GM18517 (cell line): ENCODE measurements around the gene TMEM232.

ENCODE experiments used
- ATAC-seq: cut with Tn5 transposase; IDR thresholded peaks from one replicate; pipeline ENCODE4 v1.9.1; 2021; ENCODE audit warnings: mild to moderate bottlenecking, moderate library complexity; ENCODE audit not compliant: unreplicated experiment

TMEM232 gene

DNA sequence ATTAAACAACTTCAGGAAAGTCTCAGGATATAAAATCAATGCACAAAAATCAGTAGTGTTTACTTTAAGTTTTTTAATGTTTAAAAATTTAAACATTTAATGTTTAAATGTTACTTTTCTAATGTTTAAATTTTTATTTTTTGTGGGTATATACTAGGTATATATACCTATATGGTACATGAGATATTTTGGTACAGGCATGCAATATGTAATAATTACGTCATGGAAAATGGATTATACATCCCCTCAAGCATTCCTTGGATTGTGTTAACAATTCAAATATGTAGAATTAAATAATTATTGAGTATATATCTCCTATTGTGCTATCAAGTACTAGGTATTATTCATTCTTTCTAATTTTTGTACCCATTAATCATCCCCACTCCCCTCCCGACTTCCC lies 291.3 kb downstream of the TMEM232 start:
- ATAC-seq = no peak

DNA sequence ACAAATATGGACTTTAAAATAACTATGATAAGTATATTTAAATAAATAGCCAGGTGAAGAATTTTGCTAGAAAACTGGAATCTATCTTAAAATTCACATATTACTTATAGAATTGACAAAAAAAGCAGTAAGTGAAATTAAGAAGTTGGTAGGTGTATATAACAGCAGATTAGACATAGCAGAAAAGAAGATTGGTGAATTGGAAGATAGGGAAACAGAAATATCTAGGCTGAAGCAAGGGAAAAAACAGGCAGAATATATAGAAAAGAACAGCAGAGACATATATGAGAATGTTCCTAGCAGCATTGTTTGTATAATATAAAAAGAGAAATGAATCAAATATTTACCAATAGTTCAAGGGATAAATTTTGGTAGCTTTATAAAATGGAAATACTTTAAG lies 294.9 kb downstream of the TMEM232 start:
- no peak for ATAC-seq

DNA sequence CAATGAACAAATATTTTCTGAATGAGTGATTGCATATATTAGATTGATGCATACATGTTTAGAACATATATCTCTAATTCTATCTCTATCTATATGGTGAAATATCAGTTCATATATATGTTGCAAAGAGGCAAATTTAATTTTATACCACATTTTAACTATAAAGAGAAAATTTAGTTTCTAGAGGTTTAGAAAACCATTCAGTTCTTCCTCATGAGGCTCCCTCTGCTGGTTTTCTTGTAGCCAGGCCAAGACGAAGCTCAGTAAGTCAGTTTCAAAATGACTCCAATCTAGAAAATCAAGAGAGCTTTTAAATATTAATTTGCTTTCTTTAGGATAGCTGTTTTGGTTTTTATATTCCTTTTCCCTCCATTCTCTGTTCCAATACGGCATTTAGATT lies 312.1 kb downstream of the TMEM232 start:
- no peak for ATAC-seq

DNA sequence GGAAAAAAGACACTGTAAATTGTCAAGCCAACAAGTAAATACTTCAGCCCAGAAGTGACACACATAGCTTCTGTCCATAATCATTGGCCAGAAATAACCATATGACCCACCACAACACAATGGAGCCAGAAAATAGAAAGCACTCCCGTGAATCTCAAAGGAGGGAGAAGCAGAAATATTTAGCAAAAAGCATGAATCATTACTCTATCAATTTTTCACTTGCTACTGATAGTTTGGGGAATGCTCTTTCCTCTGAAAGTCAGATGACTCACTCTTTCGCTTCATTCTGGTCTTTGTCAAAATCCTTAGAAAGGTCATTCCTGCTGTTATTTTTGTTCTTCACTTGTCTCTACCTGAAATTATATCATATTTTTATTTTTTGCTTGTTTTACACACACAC lies 312.6 kb downstream of the TMEM232 start:
- ATAC-seq = no peak

DNA sequence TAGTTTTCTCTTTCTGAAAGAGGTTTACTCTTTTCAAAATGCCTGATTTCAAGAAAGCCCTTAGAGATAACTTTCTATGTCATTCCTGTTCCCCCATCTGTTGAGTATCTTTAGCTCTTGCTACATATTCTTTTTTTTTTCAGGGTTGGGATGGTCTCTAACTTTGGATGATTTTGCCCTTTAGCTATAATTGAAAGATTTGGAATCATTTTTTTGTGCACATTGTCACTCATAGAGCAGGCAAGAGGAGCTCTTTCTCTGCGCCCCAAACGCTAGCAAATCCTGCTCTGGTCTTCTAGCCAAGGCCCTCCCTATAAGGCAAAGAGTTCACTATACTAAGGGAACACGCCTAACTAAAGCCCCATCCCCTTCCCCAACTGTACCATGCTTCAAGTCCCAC lies 316.9 kb downstream of the TMEM232 start:
- no peak for ATAC-seq

DNA sequence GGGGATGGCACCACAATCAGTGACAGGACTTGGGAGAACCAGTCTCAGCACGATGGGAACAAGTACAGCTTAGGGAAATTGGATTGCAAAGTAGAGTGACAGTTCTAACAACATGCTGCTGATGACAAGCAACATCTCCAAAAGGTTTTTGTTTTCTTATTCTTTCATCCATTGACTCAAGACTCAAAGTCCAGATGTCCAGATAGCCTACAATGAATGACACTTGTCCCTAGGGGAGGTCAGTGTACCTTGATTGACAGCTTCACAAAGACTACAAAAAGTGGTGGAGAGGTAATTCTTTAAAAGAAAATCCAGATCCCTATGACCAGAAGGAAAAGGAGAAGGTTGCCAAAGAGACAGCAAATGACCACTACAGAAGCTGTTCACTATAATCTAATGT lies 323.9 kb downstream of the TMEM232 start:
- ATAC-seq = no peak

DNA sequence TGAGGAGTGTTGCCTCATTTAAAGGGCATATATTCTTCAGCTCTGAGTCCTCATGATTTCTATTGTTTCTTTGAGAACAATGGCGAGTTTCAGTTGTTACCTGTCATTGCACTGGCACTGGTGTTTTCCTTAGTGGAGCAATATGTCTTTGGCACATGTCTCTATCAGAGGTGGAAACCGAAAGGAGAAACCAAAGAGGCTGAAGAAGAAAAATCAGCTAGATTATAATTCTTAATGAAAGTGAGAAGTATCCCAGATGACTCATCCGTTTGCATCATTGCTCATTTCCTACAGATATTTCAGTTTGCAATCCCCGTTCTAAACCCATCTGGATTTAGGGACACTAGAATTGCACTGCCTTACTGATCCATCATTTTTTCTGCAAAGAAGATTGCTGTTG lies 324.6 kb downstream of the TMEM232 start:
- ATAC-seq = no peak

DNA sequence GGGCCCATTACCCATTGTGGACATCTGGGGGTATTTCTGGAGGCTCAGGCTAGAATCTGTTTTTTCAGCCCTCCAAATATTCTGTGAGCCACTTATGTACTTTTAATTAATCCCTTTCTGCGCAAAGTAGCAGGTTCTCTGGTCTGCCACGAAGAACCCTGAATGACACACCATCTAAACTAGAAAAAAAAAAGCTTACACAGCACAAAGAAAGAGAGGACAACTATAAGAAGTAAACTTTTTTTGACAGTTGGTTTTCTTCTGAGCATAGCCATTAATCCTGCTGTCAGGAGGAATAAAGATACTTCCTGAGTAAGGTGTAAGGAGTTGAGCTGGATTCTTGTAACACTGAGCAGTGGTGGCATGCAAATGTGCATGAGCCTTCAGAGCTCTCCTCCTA lies 327.5 kb downstream of the TMEM232 start:
- no peak for ATAC-seq

DNA sequence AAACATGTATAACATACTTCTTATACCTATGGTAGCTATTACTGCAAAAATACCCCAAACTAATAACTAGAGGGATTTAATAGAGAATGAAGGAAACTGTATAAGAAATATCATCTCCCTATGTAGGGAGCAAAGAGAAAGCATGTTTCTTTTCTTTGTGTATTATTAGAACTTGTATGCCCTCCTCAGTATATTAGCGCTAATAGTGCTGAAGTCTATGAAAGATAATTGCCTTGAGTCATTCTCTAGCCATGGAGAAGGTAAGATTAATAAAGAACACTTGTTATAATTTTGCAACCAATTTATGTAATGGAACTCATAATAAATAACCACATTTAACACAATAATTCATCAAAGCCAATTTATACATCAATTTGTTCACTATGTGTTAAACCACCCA lies 329.2 kb downstream of the TMEM232 start:
- ATAC-seq = no peak

GRCh38 chr5:110386782-110387181 lies 339.7 kb downstream of the TMEM232 start:
- ATAC-seq = no peak

GRCh38 chr5:110383231-110383630 lies 343.2 kb downstream of the TMEM232 start:
- no peak for ATAC-seq

GRCh38 chr5:110377943-110378342 lies 348.5 kb downstream of the TMEM232 start:
- ATAC-seq = no peak

- ATAC-seq = no peak
These were observed 349.1 kb downstream of the TMEM232 start for GRCh38 chr5:110377361-110377760.

DNA sequence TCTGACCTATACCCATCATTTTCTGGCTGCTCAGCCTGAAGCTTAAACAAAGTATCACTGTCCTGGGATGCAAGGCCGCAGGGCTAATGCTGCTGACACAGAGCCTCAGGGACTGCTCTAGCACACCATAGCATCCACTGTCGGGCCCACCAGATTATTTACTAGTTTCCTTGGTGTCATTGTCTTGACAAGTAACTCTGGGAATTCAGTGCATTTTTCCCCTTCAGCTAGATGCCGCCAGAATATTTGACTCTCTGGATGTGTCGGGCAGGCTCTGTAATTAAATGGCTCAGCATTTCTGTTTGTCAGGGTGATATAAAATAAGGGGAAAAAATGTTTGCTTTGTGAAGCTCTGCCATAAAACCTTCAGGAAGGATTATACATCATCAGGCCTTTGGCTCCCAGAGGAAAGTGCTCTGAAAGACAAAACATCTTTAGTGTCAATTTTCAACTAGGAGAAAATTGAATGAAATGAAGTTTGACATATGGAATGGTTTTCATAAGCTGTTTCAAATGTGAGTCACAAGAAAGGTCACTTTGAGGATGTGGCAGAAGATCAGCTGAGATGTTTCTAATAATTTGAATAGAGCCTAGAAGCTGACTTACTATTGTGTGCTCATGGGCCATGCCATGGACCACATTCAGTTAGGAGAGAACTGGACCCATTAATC lies 350.1 kb downstream of the TMEM232 start:
- ATAC-seq = no peak

DNA sequence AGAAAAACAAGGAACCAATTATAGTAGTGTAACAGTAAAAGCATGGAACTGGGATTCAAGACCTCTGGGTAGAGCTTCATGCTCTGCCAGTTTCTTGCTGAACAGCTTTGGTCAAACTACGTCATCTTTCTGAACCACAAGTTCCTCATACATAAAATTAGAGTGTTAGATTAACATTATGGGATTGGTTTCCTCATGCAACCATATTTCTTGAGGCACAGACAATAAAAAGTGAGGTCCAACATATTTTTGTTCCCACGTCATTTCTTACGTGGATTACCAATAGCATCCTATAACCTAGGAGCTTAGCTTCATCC lies 354.8 kb downstream of the TMEM232 start:
- ATAC-seq = peak; percentile 82

- peak; percentile 8 for ATAC-seq
These were observed 355.3 kb downstream of the TMEM232 start for GRCh38 chr5:110371011-110371724.
